ENCODE data around the gene GALNT6.

DNA sequence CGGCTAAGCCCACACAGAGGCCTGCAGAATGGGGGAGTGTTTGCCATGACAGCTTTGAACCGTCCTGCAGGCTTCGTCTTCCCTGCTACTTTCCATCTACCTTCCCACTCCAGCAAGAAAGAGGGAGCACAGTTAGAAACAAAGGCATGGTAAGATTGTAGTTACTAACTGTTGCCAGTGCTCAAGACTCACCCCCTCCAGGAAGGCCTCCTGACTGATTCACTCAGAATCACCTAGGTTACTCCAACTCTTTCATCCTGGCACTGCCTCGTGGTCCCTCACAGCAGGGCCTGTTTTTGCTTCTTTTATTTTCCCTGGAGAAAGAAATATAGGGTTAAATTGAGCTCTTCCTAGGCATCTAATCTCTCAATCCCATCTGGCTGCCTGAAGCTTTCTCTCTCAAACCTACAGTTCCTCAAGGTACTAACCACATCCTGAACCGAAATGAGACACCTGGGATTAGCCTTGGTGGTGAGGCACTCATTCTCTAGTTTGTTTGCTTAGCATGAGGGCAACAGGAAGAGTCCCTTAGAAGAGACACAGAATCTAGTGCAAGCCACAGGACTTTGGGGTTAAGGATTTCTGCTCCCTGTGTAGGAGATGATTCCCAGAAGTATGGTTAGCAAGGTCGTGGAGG lies 7.8 kb downstream of the GALNT6 start:
- TF ChIP-seq, protein P1, sequence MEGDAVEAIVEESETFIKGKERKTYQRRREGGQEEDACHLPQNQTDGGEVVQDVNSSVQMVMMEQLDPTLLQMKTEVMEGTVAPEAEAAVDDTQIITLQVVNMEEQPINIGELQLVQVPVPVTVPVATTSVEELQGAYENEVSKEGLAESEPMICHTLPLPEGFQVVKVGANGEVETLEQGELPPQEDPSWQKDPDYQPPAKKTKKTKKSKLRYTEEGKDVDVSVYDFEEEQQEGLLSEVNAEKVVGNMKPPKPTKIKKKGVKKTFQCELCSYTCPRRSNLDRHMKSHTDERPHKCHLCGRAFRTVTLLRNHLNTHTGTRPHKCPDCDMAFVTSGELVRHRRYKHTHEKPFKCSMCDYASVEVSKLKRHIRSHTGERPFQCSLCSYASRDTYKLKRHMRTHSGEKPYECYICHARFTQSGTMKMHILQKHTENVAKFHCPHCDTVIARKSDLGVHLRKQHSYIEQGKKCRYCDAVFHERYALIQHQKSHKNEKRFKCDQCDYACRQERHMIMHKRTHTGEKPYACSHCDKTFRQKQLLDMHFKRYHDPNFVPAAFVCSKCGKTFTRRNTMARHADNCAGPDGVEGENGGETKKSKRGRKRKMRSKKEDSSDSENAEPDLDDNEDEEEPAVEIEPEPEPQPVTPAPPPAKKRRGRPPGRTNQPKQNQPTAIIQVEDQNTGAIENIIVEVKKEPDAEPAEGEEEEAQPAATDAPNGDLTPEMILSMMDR (IDR thresholded peaks at IDR 0.05; ENCODE audit: low read depth, low read length): no peak
- no peak for TF ChIP-seq EZH2phosphoT487 (IDR thresholded peaks at IDR 0.05; ENCODE audit: low read depth)

All from OCI-LY3 (cell line).